GM12801 (cell line): ENCODE results near the gene ITFG1.

ENCODE experiments used
- TF ChIP-seq, protein P1 (sequence below): IDR thresholded peaks from one replicate; pipeline ENCODE4 v1.5.1; 2011; ENCODE audit warnings: control low read depth; ENCODE audit not compliant: insufficient read length; ENCODE audit errors: extremely low read depth

The ITFG1 gene

DNA sequence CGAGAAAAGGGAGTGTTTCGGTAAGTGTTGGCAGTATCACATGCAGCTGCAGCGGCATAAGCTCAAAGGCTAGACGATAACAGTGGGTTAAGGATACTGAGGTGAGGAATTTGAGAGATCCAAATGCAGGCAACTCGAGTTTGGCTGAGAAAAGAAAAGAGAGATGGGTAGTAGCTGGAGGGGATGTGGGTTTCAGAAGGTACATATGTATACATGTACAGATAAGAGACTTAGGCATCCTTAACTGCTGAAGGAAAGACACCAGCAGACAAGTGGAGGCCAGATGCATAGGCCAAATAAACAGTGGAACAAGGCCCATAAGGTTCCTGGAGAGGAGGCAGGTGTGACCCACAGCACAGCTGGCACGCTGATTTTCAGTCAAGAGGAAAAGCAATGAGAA, 230.6 kb downstream of the ITFG1 start:
- TF ChIP-seq, protein P1, sequence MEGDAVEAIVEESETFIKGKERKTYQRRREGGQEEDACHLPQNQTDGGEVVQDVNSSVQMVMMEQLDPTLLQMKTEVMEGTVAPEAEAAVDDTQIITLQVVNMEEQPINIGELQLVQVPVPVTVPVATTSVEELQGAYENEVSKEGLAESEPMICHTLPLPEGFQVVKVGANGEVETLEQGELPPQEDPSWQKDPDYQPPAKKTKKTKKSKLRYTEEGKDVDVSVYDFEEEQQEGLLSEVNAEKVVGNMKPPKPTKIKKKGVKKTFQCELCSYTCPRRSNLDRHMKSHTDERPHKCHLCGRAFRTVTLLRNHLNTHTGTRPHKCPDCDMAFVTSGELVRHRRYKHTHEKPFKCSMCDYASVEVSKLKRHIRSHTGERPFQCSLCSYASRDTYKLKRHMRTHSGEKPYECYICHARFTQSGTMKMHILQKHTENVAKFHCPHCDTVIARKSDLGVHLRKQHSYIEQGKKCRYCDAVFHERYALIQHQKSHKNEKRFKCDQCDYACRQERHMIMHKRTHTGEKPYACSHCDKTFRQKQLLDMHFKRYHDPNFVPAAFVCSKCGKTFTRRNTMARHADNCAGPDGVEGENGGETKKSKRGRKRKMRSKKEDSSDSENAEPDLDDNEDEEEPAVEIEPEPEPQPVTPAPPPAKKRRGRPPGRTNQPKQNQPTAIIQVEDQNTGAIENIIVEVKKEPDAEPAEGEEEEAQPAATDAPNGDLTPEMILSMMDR = no peak

DNA sequence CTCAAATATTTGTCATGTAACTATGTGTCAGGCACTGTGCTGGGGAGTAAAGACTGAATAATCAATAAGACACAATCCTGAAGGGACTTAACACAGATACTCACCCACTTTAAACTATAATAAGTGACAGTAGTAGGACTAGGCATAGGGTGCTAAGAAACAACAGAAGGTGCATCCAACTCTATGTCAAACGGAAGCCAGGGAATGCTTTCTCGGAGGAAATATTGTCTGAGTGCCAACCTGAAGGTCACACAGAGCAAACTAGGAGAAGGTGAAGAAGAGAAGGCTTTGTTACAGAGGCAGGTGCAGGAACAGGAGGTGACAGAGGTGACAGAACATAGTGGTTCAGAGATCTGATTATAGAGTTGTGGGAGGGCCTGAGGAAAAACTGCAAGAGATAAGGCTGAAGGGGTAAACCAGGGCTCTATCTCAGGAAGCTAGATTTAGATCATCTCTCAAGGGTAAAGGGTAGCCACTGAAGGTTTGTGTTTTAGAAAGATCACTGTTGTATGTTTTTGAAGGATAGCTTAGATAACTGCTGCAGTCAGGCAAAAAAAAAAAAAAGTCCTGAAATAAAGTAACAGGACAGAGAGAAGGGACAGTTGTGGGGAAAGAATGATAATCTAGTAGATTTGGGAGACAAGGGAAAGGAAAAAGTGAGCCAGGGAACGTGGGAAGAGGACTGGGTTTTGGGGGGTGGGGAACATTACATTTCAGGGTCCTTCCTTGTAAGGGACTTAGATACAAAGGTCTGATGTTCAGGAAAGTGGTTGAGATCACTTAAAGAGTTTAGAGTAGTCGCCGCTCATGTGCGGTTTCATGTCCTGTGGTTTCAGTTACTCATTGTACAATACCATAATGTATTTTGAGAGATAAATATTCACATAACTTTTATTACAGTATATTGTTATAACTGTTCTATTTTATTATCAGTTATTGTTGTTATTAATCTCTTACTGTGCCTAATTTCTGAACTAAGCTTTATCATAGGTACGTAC, 231.5 kb downstream of the ITFG1 start:
- TF ChIP-seq, protein P1 = no peak

DNA sequence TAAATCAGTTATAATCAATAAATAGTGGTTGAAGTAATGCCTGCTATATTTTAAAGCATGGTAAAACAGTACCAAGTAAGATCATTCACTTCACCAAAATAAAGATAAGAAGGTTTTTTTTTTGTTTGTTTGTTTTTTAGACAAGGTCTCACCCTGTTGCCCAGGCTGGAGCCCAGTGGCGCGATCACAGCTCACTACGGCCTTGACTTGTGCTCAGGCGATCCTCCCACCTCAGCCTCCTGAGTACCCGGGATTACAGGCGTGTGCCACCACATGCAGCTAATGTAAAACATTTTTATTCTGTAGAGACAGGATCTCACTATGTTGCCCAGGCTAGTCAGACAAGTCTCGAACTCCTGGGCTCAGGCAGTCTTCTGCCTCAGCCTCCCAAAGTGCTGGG, 232.6 kb downstream of the ITFG1 start:
- TF ChIP-seq, protein P1 = no peak

- TF ChIP-seq, protein P1 = no peak
Measured at GRCh38 chr16:47213761-47214440, 247.0 kb downstream of the ITFG1 start.

DNA sequence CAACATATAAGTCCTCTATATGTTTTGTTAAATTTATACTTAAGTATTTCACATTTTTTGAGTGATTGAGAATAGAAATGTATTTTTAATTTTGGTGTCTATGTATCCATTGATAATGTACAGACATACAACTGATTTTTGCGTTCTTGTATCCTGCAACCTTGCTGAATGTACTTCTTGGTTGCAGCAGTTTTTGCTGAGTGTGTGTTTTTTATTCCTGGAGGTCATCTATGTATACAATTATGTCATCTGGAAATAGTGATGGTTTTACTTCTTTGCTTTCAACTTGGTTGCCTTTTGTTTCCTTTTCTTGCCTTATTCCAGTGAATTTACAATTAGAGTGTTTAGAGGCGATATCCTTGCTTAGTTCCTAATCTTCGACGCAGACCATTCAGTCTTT, 249.6 kb downstream of the ITFG1 start:
- TF ChIP-seq, protein P1 = no peak

DNA sequence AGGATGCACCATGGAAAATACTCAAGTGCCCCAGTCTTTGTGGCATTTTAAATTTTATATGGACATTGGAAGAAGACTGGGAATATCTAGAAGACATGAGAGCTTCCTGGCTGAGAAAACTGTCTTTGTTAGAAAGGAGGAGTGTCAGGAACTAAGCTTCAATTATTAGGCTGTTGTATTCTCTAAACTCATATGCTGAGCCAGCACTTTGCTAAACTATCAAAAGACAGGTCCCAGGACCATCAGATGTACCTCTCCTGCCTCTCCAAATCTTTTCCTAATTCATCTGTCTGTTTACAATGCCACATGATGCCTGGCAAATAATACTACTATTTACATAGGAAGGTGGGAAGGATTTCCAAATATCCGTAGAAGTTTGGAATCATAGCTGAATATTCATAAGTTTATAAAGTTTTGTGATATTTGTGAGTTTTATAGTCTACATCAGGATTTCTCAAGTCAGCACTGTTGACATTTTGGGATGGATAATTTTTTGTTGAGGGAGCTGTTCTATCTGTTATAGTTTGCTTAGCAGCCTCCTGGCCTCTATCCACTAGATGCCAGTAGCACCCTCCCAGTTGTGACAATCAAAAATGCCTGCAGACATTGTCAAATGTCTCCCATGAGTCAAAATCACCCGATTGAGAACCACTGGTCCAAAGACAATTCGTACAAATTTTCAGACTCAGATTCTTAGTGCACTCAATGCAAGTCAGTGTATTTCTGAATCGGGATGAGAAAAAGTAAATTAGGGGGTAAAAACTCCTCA, 255.9 kb downstream of the ITFG1 start:
- TF ChIP-seq, protein P1 = no peak

- TF ChIP-seq, protein P1 = no peak
Measured at GRCh38 chr16:47198180-47198575, 262.7 kb downstream of the ITFG1 start.
